Nucleus accumbens (tissue), 56 donors: Measurements from ENCODE around the gene PTPA.
A peak's percentile ranks its signal among the peaks of the same experiment; 100 is the strongest.

Experiments
- DNase-seq, 56 donors: peaks; one replicate each; lab custom pipeline; 2025; lab: John Stamatoyannopoulos, UW

PTPA gene

GRCh38 chr9:129173296-129174101, 62.3 kb downstream of the PTPA start:
- DNase-seq = peak in 2 of 56 donors; percentile 62

DNA sequence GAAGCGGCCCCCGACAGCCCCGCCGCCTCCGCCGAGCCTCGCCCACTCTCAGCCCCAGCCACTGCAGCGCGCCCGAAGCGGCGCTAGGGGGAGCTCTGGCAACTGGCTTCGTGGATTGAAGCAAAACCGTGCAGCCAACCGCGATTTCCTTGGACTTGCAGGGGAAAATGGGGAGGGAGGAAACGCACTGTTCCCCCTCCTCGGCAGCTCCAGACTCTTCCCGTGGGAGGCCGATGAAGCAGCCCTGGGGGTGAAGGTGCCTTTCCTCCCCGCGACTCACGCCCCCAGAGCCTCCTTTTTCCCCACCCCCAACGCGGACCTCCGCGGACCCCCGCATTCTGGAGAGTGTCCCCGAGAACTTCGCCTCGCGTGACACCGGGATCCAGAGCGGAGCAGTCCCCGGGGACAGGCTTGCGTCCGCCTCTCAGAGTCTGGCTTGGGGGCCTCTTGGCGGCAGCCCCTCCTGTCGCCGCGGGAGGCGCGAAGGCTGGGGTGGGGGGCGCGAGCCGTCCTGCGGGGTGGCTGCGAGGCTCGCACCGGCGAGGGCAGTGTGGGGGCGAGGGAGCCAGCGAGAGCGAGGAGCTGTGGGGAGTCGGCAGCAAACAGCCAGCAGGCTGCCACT, 63.0 kb downstream of the PTPA start:
- peak in 54 of 56 donors; percentile 19 to 92 (median 72) for DNase-seq

- peak in 49 of 56 donors; percentile 20 to 77 (median 52) for DNase-seq
Observed at GRCh38 chr9:129174724-129175514, 63.7 kb downstream of the PTPA start.

DNA sequence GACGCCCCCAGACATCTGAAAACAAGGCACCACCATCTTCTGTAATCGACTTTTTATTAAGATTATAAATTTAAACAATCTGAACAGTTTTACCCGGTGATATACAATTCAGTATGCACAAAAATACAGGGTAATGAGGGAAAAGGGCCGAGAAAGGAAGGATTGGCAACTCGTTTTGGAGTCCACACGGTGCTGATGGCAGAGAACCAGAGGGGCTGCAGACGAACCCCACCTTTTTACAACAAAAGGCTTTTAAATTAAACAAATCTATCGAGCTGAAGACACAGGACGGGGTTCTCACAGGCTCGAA, 64.3 kb downstream of the PTPA start:
- DNase-seq = no peak

DNA sequence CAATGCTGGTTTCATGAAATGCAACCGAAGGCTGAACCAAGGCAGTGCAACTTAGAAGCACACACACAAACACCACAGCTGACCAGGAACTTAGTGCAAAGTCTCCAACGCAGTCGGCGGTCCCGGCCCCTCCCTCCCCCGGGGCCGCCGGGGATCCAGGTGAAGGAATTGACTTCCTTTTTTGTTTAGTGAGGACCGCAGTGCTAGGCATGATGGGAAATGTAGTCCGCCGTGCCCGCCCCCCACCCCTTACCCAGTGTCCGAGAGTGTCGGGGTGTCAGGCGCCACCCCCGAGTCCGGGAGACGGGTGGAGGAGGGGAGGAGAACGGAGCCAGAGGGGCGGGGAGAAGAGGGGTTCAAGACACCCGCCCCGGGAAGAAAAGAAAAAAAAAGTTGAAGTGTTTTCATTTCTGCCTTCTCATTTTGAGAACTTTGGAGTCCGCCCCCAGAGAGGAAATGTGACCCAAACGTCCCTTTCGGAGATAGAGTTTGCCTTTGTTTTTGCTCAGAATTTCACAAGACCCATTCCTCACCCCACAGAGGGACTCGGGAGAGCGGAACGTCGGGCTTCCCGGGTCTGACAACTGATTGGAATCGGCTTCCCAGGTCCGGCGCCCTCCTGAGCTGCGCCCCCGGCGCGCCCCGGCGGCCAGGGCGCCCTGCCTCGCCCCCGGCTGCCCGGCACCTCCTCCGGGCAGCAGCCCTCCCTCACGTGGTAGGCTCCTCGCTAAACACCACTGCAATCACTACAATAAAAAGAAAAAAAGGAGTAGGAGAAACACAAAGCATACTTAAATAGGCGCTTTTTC, 64.8 kb downstream of the PTPA start:
- DNase-seq = peak in 52 of 56 donors; percentile 23 to 78 (median 60)

DNA sequence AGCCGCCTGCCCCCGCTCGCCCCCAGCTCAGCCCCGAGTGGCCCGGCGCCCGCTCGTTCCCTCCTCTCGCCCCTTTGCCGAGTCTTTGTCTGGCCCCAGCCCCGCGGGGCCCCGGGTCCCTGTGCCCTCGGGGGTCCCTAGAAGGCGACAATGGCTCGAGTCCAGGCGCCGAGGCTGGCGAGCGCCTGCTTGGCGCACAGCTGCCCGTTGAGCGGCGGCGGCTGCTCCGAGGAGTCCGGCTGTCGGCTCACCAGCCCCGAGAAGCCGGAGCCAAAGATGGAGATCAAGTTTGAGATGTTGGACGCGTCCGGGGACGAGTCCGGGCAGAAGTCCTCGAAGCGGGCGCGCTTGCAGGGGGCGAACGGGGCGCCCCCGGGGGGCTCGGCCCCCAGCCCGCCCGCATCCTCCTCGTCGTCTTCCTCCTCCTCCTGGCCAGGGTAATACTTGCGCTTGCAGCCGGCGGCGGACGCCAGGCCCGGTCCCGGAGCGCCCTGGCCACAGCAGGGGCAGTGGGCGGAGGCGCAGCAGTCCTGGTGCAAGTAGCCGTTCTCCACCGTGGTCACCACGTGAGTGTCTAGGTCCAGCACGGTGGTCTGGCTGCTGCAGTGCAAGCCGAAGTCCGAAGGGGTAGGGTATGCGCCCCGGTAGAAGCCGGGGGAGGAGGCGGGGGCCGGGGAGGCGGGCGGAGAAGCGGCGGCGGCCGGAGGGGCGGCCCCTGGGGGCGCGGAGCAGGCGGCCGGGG, 65.7 kb downstream of the PTPA start:
- peak in 27 of 56 donors; percentile 7 to 53 (median 37) for DNase-seq

- peak in 2 of 56 donors; percentile 50 to 51 for DNase-seq
Observed at GRCh38 chr9:129177443-129177790, 66.2 kb downstream of the PTPA start.

GRCh38 chr9:129177791-129178567, 66.8 kb downstream of the PTPA start, which contains the start of gene IER5L:
Gene IER5L (minus strand): TSS chr9:129178261. CDS start chr9:129178052, 209 bp downstream.
- DNase-seq = peak; percentile 54 to 98 (median 91)

DNA sequence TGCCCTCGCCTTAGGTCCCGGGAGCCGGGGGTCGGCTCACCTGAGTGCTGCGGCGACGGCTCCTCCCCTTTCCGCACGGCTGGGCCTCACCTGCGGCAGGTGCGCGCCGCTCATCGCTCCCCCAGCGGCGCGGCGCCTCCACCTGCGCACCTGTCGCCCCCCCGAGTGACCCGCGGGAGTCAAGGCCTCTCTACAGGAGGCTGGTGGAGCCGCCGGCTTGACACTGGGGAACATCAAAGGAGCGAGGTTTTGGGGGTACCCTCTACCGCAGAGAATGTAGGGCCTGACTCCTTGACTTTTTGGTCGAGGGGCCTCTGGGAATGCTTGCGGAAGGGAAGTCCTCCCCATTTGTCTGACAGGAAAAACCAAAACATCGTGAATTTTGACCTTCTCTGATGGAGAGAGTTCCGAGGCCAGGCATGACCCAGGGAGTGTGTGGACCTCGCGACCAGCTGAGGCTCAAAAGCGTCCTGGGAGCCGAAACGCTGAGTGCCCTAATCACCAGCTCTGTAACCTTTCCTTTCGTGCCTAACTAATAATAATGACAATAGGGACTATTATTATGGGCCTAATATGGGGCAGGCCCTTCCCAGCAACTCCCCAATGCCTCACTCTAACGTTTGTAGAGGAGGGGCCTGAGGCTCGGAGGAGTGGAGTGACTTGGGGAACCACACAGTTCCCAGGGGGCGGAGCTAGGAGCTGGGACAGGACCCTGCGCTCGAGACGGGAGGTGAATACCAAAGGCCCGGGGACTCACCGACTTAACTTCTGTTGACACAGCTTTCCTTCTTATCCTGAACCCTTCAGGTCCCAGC, 67.6 kb downstream of the PTPA start:
- DNase-seq = no peak

DNA sequence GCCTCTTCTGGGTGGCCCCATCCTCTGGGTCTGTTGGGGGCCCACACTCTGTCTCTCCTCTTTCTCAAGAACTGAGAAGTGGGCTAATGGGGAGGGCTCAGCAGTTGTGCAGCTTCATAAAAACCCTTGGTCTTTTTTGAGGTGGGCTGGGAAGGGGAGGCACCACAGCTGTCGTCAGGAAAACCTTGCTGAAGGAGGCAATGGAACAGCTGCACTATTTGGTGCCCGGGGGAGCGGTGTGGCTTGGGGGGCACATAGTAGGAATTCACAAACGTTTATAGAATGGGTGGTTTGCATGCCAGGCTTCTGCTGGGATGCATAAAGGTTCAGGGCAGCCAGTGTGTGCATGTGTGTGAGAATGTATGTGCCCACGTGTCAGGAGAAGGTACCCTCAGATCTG, 70.0 kb downstream of the PTPA start:
- no peak for DNase-seq

DNA sequence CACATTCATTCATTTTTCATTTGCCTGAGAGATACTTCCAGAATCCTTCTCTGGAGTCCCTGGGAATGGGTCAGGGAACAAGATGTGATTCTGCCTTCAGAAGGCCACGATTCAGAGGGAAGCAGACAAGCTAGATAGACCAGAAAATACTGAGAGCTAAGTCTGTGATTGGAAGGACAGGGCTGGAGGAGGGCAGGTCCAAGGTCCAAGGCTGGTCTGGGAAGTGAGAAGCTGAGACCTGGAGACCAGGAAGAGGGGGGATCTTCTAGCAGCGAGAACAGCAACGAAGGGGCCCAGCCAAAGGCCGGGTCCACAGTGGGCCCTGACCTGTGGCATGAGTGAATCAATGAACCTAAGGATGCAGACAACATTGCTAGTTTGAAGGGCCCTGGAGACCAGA, 70.9 kb downstream of the PTPA start:
- no peak for DNase-seq

DNA sequence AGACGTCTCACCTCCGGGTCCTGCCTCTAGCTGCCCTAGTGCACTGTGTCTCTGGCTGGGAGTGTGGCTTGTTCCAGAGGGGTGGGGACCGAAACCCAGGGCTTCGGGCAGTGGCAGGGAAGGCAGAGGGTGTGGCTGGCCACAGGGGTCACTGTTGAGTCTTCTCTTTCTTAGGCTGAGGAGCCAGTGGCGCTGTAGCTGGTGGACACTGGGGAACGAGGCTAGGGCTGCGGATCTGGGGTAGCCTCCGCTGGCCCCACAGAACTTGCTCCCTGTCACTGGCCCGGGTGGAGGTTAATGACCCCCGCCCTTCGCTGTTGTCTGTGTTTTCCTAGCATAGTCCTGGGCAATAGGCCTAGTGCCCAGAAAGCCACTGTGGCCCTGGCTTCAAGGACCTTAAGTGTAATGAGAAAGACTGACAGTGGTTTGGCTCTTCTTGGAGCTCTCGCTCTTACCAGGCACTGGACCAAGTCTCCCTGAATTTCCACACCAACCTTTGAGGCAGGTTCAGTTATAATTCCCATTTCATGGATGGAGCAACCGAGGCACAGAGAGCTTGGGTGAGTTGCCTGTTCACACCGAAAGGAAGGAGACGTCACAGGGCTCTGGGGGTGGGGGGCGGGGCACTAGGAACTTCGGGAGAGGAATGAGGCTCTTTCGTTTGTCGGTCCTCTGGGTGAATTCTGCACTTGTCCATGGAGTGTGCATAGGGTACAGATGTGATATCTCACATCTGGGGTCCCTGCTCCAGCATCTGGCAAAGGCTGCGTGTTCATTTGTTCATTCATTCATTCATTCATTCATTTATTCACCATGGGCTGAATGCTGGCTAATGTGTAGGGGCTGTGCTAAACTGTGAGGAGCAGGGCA, 71.6 kb downstream of the PTPA start:
- DNase-seq = no peak

DNA sequence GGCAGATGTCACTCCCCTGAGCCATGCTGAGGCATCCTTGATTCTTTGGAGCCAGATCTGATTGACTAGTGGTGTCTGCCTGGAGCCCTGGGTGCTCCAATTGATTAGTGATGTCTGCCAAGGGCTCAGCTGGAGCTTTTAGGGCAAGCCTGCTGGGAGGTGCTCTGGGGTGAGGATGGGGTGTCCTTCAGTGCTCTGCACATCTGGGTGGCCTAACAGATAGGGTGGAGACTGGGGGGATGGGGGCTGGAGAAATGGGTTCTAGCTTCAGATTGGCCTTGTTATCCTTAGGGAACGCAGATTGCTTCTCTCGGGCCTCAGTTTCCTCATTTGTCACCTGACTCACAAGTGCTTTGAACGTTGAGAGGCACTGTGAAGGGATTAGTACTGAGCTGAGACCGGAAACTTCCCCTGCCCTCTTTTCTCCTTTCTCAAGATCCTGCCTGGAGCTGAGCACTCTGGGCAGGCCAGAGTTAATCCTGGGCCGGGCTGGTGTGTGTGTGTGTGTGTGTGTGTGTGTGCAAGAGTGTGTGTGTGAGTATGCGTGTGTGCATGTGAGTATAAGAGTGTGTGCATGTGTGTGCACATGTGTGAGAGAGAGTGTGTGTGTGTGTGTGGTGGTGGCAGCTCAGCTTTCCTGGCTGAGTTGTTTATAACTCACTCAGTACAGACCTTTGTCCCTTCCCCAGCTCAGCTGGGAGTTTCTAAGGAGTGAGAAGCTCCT, 72.4 kb downstream of the PTPA start:
- DNase-seq = no peak

GRCh38 chr9:129184219-129184524, 73.0 kb downstream of the PTPA start:
- no peak for DNase-seq

GRCh38 chr9:129184596-129185122, 73.4 kb downstream of the PTPA start:
- DNase-seq = no peak

DNA sequence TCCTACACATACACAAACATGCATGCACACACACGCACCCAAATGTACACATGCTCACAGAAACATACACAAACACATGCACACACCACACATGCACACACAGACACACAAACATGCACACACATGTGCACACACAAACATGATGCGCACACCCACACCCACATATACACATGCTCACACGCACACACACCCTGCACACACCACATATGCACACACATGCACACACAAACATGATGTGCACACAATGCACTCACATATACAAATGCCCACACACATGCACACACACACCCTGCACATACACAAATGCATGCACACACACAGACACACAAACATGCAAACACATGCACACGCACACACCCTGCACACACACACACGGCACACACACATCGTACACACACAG, 74.2 kb downstream of the PTPA start:
- no peak for DNase-seq
